ENCODE measurements around the gene ZMIZ1.

GRCh38 chr10:79170226-79170752, 101.5 kb downstream of the ZMIZ1 start:
- TF ChIP-seq CTCF (conservative IDR thresholded peaks at IDR 0.05; ENCODE audit: low read depth, low read length) (no peak), EZH2 (IDR thresholded peaks at IDR 0.05; ENCODE audit: borderline replicate concordance, low read depth, low read length, poor library complexity, severe bottlenecking) (no peak)
